Tibial nerve (tissue), 4 donors: Measurements from ENCODE around the gene PNPLA7.

Source experiments
- CTCF ChIP-seq, 5 experiments: fragments of 200-600 bp in 3 of 5; fragments of 450-650 bp in 2 of 5; sonication (generic) in 3 of 5; IDR thresholded peaks; one replicate each; pipeline ENCODE4 v1.5.1; 2016 to 2019; ENCODE audit warnings: antibody characterized with exemption in 5 of 5, mild to moderate bottlenecking in 3 of 5, moderate library complexity in 2 of 5
- EP300 ChIP-seq, 2 donors: sonication (generic); formaldehyde crosslinking; IDR thresholded peaks; one replicate each; pipeline ENCODE4 v1.6.1; 2017; ENCODE audit warnings: antibody characterized with exemption in 2 of 2, mild to moderate bottlenecking in 1 of 2
- POLR2A ChIP-seq, 2 donors: fragments of 450-650 bp; IDR thresholded peaks; one replicate each; pipeline ENCODE4 v1.6.1; 2017; ENCODE audit warnings: antibody characterized with exemption in 2 of 2, mild to moderate bottlenecking in 2 of 2, moderate library complexity in 2 of 2

GRCh38 chr9:137460363-137461315 lies 89.6 kb downstream of the PNPLA7 start:
- TF ChIP-seq CTCF (IDR thresholded peaks at IDR 0.05), result no peak
- no peak for TF ChIP-seq POLR2A (IDR thresholded peaks at IDR 0.05)
- TF ChIP-seq EP300 (IDR thresholded peaks at IDR 0.05), result no peak
